Activated T-cell treated with anti-CD3 and anti-CD28 coated beads, Interleukin-2, amount 50 U/mL, for 48 hours (primary cell): Measurements from ENCODE around the gene CD2AP.
"Not testable (repeated sequence)": the region's sequence is repeated elsewhere in the genome, so short reads cannot be mapped to it uniquely, and the experiment has no call there.

Experiments used
- DNase-seq, 2 experiments: peaks; one replicate each; pipeline ENCODE4 v3.0.0-alpha.2; 2020

CD2AP gene

DNA sequence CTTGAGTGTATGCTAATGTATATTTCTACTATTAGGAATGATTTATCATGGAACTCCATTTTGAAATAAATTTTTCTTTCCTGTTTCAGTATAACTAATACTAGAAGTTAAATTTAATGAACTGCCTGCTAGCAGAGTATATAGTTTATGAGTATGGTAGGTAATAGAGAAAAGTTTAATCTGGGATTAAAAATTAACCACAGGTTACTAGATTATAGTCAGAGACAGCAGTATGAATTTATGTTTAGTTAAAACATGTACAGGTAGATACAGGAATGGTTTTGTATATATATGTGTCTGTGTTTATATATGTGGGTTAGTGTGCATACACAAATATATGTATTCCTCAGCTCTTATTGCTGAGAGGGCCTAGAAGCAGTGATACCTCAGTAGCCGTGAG lies 32.3 kb downstream of the CD2AP start:
- no peak for DNase-seq

DNA sequence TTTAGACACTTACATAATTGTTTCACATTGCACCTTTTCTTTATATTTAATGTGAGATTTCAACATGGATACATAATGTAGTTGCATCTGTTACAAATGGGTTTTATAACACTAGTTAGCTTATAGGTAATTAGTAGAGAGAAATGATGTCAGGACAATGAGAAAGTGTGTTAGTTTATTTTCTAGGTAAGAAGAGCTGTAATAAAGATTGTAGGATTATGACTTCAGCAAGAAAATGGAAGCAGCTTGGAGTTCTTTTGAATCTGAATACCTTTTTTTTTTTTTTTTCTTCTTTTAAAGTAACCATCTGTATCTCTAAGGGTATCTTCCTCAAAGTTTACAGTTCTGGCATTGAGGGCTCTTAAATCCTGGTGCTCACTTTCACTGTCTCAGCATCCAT lies 35.3 kb downstream of the CD2AP start:
- DNase-seq = no peak

GRCh38 chr6:47519279-47519678 lies 41.7 kb downstream of the CD2AP start:
- DNase-seq = no peak

DNA sequence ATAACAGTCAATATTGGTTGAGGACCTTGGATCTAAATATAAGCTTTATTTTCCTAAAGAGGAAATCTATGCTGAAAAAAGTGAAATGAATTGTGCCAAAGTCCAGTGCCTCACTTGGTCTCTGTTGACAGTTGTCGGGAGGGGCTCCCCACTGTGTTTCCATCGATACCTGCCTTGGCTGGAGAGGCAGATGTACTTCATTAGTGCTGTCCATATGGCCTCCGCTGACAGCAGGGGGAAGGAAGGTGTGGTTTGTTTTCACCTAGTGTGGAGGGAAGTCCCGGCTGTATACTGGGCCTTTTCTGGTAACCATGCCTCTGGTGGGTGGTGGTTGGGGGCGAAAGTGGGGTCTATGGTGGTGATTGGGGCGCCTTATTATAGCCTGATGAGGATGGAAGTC lies 42.7 kb downstream of the CD2AP start:
- no peak for DNase-seq

DNA sequence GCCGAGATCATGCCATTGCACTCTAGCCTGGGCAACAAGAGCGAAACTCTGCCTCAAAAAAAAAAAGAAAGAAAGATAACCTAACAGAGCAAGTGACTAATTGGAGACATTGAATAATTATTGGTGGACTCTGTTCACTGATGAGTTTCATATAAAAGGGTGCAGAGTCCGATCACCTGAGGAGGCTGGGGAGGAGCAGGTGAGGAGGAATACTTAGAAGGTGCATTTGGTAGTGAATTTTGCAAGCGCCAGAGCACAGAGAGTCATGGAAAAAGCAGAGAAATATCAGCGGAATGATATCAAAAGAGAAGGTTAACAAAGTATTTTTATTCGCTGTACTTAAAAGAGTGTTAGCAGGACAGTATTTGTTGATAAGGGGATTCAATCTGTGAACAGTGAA lies 44.4 kb downstream of the CD2AP start:
- no peak for DNase-seq

DNA sequence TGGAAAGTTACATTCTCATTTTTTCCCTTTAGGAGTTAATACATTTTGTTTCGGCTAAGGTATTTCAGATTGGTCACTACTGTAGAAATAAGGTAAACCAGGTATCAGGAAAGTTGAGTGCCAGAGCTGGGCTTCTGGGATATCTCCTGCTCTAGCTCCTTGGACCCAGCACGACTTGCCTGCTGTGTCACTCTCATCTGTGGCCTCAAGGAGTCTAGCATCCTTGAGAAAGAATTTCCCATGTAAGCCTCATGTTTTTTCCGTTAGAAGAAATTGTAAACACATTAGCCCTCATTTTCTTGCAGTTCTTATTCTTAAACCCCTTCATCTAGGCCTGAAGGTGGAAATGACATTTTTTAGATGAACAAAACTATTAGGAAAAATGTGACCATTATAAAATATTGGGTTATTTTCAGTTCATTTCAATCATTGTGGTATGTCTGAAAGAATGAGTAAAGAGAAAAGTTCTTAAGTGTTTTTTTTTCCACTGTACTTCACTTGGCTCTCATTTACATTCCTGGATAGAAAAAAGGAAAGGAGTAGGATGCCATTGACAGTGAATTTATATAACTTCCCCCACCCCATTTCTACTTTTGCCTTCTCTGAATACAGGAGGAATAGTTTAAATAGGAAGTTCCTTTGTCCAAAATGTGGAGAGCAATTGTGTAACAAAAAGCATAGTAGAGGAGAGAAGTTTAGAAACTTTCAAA lies 46.7 kb downstream of the CD2AP start:
- no peak for DNase-seq

GRCh38 chr6:47525330-47526057 lies 47.9 kb downstream of the CD2AP start:
- DNase-seq = no peak

GRCh38 chr6:47527274-47527673 lies 49.7 kb downstream of the CD2AP start:
- DNase-seq = no peak

DNA sequence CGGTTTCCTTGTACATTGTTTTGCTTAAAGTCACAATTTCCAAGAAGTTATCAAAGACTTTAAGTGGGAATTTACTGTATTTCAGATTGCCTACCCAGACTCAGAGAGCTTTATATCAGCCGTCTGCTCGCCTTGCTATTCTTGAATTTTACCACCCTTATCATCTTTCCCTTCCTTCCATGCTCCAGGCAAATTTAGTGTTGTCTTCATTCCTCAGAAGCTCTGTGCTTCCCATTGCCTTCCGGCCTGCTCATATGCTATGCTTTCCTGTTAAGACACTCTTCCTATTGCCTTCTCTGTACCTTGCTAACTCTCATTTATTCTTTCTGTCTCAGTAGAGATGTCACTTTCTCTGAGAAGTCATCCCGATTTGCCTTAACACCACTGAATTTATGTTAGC lies 52.1 kb downstream of the CD2AP start:
- DNase-seq = no peak

DNA sequence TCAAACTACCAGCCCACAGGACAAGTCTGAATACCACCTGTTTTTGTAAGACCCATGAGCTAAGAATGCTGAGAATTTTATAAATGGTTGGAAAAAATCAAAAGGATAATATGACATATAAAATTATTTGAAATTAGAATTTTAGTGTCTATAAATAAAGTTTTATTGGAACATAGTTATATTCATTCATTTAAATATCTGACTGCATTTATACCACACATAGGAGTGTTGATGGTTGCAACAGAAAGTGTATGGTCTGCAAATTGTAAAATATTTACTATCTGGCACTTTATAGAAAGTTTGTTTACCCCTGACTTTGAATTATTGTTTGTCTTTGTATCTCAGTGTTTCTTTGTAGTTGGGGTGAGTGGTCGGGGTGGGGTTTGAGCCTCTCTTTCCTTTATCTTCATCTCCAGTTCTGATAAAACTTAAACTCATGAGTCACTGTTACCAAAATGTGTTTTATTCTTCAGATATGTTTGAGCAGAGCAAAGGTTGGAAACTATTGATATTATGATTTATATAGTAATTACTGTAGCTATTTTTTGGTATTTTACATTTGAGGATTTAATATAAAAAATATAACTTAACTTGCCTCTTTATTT lies 55.5 kb downstream of the CD2AP start:
- no peak for DNase-seq

DNA sequence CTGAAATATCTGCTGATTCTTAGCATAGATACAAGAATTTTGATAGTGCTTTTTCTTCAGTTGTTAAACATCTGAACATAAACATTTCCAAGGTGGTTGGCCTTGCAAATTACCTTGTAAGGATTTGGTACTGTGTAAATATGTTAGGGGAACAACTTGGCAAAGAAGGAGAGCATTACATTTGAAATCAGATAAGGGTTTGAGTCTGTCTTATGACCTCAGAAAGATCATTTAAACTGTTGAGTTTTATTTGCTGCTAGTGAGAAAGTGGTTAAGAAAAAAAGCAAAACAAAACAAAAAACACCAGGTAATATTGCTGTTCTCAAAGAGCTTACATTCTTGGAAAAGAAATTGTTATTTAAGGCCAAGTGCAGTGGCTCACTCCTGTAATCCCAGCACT lies 56.5 kb downstream of the CD2AP start:
- DNase-seq = no peak

DNA sequence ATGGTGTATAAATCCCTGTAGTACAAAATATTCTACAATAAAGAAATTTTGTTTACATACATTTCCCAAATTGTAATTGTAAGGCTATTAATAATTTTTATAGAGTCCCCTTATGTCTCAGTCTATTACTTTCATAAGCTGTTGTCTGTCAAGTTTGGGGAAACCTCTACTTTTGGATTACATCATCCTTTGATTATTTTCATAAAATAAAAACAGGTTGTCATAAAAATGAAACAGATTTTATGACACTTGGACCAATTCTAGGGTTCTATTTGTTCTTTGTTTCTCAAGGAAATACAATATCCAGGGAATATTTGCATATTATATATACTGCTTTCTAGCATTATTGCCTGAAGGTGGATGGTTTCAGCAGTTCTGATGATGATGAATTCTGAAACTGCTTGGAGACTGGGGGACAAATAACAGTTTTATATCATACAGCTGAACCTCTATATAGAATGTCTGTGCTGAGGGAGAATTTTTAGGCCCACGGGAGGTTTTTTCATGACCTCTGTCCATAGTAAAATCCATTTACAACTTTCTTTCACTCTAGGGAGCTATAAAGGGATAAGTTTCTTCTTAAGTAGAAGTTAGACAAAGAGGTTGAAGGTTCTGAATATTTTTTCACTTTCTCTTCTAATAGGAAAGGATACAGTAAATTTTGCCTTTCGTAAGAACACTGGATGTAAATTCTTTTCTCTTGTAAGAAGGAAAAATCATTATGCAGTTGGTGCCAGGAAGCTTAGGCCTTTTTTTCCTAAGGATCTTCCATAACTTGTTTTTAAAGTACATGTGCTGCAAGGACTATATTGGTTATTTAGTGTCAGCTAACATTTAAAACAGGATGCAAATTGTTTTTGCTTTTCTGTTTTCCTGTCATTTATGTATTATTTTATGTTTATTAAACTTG lies 58.0 kb downstream of the CD2AP start:
- DNase-seq = no peak

DNA sequence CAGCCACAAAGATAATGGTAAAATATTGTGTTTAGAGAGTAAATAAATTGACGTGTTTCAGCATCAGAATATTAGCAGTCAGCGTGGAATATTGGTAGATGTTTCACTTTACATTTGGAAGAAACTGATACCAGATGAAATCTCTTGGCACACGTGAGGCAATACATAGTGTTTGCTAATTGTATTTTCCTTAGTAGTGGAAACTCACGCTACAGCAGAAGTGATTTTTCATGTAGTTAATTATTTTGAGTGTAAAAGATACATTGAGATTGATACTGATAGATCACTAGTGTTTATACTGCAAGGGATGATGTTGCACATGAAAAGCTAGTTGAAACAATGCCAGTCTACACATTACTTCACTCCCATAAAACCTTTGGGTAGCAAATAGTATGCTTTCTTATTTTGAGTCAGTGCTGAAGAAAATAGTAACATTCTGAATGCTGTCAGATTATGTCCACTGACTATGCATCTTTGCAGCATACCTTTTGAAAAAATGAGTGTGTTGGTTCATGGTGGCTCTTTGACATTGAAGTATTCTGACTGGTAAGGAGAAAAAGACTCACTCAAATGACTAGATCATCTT lies 59.3 kb downstream of the CD2AP start:
- DNase-seq = no peak

DNA sequence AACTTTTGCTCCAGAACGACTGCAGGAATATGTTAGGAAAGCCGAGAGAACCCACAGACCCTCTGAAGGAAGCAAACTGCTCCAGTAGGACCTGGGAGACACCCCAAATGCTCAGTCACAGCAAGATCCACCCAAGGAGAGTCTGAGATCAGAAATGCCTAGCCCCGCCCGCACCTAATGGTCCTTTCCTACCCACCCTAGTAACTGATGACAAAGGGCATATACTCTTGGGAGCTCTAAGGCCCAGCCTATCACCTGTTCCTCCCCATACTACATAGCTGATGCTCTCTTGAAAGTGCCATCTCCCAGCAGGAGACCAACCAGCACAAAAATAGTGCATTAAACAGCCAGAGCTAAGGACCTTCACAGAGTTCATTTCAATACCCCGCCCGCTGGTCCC lies 67.6 kb downstream of the CD2AP start:
- no peak for DNase-seq

GRCh38 chr6:47551670-47552069 lies 74.1 kb downstream of the CD2AP start:
- DNase-seq = no peak

- DNase-seq = no peak
Observed at GRCh38 chr6:47552319-47552718, 74.7 kb downstream of the CD2AP start.

DNA sequence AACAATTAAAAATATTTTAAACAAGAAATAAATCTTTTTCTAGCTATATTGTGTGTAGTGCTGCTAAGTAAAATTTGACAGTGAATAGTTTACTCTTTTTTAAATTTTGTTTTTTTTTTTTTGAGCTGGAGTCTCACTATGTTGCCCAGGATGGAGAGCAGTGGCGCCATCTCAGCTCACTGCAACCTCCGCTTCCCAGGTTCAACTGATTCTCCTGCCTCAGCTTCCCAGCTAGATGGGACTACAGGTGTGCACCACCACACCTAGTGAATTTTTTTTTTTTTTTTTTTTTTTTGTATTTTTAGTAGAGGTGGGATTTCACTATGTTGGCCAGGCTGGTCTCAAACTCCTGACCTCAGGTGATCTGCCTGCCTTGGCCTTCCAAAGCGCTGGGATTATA lies 75.7 kb downstream of the CD2AP start:
- DNase-seq = not testable (repeated sequence)

GRCh38 chr6:47556459-47556858 lies 78.9 kb downstream of the CD2AP start:
- DNase-seq = not testable (repeated sequence)

GRCh38 chr6:47563162-47563561 lies 85.6 kb downstream of the CD2AP start:
- no peak for DNase-seq

DNA sequence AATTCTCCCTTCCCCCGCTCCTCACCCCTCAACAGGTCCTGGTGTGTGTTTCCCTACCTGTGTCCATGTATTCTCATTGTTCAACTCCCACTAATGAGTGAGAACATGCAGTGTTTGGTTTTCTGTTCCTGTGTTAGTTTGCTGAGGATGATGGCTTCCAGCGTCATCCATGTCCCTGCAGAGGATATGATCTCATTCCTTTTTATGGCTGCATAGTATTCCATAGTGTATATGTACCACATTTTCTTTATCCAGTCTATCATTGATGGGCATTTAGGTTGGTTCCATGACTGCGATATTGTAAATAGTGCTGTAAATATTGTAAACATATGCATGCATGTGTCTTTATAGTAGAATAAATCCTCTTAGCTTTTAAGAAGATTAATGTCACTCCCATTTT lies 89.0 kb downstream of the CD2AP start:
- DNase-seq = not testable (repeated sequence)

DNA sequence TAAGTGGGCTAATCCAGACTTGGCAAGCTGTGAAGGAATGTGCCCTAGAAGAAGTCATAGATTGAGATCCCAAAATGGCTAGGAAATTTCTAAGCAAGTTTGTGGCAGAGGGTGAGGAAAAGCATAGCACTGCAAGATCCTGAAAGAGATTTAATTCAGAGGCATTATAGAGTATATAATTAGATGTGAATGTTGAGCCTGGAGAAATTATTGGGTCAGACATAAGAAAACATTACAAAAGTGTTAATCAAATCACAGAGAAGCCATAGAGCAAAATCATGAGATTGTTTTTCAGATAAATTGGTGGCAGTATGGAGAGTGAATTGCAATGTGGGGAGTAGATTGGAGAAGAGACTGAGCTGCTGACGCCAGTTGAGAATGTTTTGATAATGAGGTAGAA lies 90.0 kb downstream of the CD2AP start:
- no peak for DNase-seq

DNA sequence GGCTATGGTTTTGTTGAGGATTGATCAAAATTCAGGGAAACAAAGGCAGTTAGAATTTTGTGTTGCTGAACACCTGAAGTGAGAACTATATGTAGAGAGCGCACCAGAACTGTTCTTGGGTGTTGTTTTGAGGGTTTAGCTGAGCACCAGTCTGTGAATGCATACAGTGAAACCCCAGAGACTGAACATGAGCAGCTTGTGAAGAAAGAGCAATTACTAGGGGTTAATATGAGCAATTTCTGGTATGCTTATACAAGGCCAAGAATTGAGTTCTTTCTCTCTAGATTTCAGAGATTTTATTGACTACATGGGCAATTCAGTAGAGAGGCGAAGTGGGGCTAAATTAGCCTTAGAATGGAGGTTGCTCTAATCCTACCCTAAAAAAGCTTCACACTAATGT lies 93.9 kb downstream of the CD2AP start:
- no peak for DNase-seq

- no peak for DNase-seq
Observed at GRCh38 chr6:47573109-47573508, 95.5 kb downstream of the CD2AP start.
